ENCODE measurements around the gene ZNF536.
"Not testable (repeated sequence)": the region's sequence is repeated elsewhere in the genome, so short reads cannot be mapped to it uniquely, and the experiment has no call there.

ZNF536 gene

GRCh38 chr19:30479231-30479630 is 107.0 kb downstream of the ZNF536 start:
- Histone ChIP-seq H3K4me3 (no peak overlapping the region), H3K36me3 (no peaks in the 10 kb centered on the region), H3K27ac (no peak overlapping the region), H3K9me3 (no peaks in the 10 kb centered on the region), H3K27me3 (no peaks in the 10 kb centered on the region), H3K4me1 (no peaks in the 10 kb centered on the region)
- intact Hi-C loops (cut with DNase I; ENCODE audit: low total_unique reads), result no loop called here
- TF ChIP-seq, protein P1, sequence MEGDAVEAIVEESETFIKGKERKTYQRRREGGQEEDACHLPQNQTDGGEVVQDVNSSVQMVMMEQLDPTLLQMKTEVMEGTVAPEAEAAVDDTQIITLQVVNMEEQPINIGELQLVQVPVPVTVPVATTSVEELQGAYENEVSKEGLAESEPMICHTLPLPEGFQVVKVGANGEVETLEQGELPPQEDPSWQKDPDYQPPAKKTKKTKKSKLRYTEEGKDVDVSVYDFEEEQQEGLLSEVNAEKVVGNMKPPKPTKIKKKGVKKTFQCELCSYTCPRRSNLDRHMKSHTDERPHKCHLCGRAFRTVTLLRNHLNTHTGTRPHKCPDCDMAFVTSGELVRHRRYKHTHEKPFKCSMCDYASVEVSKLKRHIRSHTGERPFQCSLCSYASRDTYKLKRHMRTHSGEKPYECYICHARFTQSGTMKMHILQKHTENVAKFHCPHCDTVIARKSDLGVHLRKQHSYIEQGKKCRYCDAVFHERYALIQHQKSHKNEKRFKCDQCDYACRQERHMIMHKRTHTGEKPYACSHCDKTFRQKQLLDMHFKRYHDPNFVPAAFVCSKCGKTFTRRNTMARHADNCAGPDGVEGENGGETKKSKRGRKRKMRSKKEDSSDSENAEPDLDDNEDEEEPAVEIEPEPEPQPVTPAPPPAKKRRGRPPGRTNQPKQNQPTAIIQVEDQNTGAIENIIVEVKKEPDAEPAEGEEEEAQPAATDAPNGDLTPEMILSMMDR (IDR thresholded peaks at IDR 0.05), result no peak
- DNase-seq, result no peak

DNA sequence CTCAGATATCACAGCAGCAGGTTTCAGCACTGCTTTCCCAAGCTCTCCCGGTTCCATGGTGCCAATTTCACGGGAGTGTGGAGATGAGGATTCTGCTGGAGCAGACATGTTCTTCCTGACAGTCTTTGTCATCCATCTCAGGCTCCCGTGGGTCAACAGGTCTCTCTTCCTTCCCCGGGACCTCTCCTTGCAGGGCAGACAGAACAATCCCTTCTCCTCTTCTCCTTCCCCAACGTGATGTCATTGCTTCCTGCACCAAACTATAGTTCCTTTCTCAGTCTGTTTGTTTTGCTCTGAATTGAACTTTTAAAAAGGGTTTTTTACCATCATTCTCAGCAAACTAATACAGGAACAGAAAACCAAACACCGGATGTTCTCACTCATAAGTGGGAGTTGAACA is 107.9 kb downstream of the ZNF536 start:
- intact Hi-C loops (cut with DNase I; ENCODE audit: low total_unique reads), result no loop called here
- H3K27ac ChIP-seq, result no peak overlapping the region
- DNase-seq, result no peak

DNA sequence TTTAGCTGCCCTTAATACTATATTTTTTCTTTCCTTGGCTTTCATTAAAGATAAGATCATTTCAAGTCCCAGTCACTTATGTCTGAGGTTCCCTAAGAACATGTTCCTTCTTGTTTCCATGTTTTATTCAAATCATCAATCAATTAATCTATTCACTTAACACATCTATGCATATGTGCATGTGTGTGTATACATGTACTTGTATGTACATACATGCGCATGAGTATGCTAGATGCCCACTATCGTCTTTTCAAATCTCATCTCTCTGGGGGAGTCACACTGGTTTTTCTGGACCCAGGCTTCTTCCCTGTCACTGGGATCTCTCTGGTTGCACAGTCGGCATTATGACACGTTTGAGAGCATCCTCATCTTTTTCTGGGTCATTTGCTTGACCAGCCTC is 108.9 kb downstream of the ZNF536 start:
- TF ChIP-seq, protein P1 (IDR thresholded peaks at IDR 0.05), result no peak
- no peaks in the 10 kb centered on the region for H3K9me3 ChIP-seq
- no peak for DNase-seq
- H3K27ac ChIP-seq, result no peak overlapping the region
- H3K4me1 ChIP-seq, result no peaks in the 10 kb centered on the region
- H3K36me3 ChIP-seq, result no peaks in the 10 kb centered on the region
- intact Hi-C loops (cut with DNase I; ENCODE audit: low total_unique reads), result no loop called here
- no peak overlapping the region for H3K4me3 ChIP-seq
- no peaks in the 10 kb centered on the region for H3K27me3 ChIP-seq

More for the DNA sequence above, 107.9 kb downstream of the ZNF536 start:
- Histone ChIP-seq H3K9me3 (no peaks in the 10 kb centered on the region), H3K36me3 (no peaks in the 10 kb centered on the region), H3K27me3 (no peaks in the 10 kb centered on the region), H3K4me3 (no peak overlapping the region), H3K4me1 (no peaks in the 10 kb centered on the region)
- TF ChIP-seq, protein P1 (IDR thresholded peaks at IDR 0.05), result no peak

- no peaks in the 10 kb centered on the region for H3K9me3 ChIP-seq
- no peaks in the 10 kb centered on the region for H3K4me1 ChIP-seq
- intact Hi-C loops (cut with DNase I; ENCODE audit: low total_unique reads), result no loop called here
- DNase-seq, result no peak
- H3K36me3 ChIP-seq, result no peaks in the 10 kb centered on the region
- H3K27ac ChIP-seq, result no peak overlapping the region
- TF ChIP-seq, protein P1 (IDR thresholded peaks at IDR 0.05), result no peak
- no peak overlapping the region for H3K4me3 ChIP-seq
- H3K27me3 ChIP-seq, result no peaks in the 10 kb centered on the region
These were observed 109.6 kb downstream of the ZNF536 start for GRCh38 chr19:30481823-30482222.

GRCh38 chr19:30482956-30483355 is 110.8 kb downstream of the ZNF536 start:
- Histone ChIP-seq H3K27ac (no peak overlapping the region), H3K9me3 (no peaks in the 10 kb centered on the region), H3K36me3 (no peaks in the 10 kb centered on the region), H3K4me1 (no peaks in the 10 kb centered on the region), H3K27me3 (no peaks in the 10 kb centered on the region), H3K4me3 (no peak overlapping the region)
- intact Hi-C loops (cut with DNase I; ENCODE audit: low total_unique reads), result no loop called here
- DNase-seq, result no peak
- TF ChIP-seq, protein P1 (IDR thresholded peaks at IDR 0.05), result no peak

- H3K4me3 ChIP-seq; intact Hi-C loops (cut with DNase I; ENCODE audit: low total_unique reads); H3K27ac ChIP-seq; H3K36me3 ChIP-seq; H3K9me3 ChIP-seq; H3K4me1 ChIP-seq; DNase-seq; H3K27me3 ChIP-seq: not testable (repeated sequence)
These were observed 114.1 kb downstream of the ZNF536 start for GRCh38 chr19:30486250-30486649.

Measured in tibial artery (tissue), 4 donors.